KMS-11 (cell line): ENCODE measurements around the gene MAPK8IP3.
"Not testable (repeated sequence)": the region's sequence is repeated elsewhere in the genome, so short reads cannot be mapped to it uniquely, and the experiment has no call there.

ENCODE experiments used
- H2AFZ ChIP-seq: fragments of 200-600 bp; sonication (generic); 2 replicates; pipeline ENCODE4 v1.6.1; 2016; ENCODE audit warnings: antibody characterized with exemption, mixed run types, low read depth
- H3K27ac ChIP-seq: fragments of 200-600 bp; sonication (generic); 2 replicates; pipeline ENCODE4 v1.6.1; 2016; ENCODE audit warnings: mild to moderate bottlenecking, mixed run types
- H3K27me3 ChIP-seq: fragments of 200-600 bp; sonication (generic); 2 replicates; pipeline ENCODE4 v1.6.1; 2017; ENCODE audit warnings: mild to moderate bottlenecking, low read depth, mixed run types, moderate library complexity; ENCODE audit not compliant: insufficient read depth
- H3K36me3 ChIP-seq: fragments of 200-600 bp; sonication (generic); 2 replicates; pipeline ENCODE4 v1.6.1; 2017; ENCODE audit warnings: mild to moderate bottlenecking, mixed run types; ENCODE audit not compliant: insufficient read depth
- H3K4me1 ChIP-seq: fragments of 200-600 bp; sonication (generic); 2 replicates; pipeline ENCODE4 v1.6.1; 2016; ENCODE audit warnings: mild to moderate bottlenecking, low read depth, mixed run types; ENCODE audit not compliant: poor library complexity, severe bottlenecking
- H3K4me2 ChIP-seq: fragments of 200-600 bp; sonication (generic); 2 replicates; pipeline ENCODE4 v1.7.0; 2016; ENCODE audit warnings: mild to moderate bottlenecking, mixed run types
- H3K4me3 ChIP-seq: fragments of 200-600 bp; sonication (generic); IDR thresholded peaks from 2 replicates; pipeline ENCODE4 v1.6.1; 2017; ENCODE audit warnings: low read depth, low read length, mixed read lengths; ENCODE audit not compliant: insufficient read depth
- H3K79me2 ChIP-seq: fragments of 200-600 bp; sonication (generic); 2 replicates; pipeline ENCODE4 v1.6.1; 2016; ENCODE audit warnings: low read depth, mixed run types; ENCODE audit not compliant: insufficient read depth
- H3K9ac ChIP-seq: fragments of 200-600 bp; sonication (generic); 2 replicates; pipeline ENCODE4 v1.6.1; 2016; ENCODE audit warnings: mild to moderate bottlenecking, mixed run types
- H4K20me1 ChIP-seq: fragments of 200-600 bp; sonication (generic); 2 replicates; pipeline ENCODE4 v1.6.1; 2016; ENCODE audit warnings: mild to moderate bottlenecking, mixed run types; ENCODE audit not compliant: insufficient read depth
- TF ChIP-seq, protein P1 (sequence below): fragments of 200-600 bp; sonication (generic); conservative IDR thresholded peaks from 2 replicates; pipeline ENCODE4 v1.6.1; 2017; ENCODE audit warnings: low read depth, mild to moderate bottlenecking, antibody characterized with exemption, low read length, moderate library complexity, mixed read lengths

MAPK8IP3 gene

DNA sequence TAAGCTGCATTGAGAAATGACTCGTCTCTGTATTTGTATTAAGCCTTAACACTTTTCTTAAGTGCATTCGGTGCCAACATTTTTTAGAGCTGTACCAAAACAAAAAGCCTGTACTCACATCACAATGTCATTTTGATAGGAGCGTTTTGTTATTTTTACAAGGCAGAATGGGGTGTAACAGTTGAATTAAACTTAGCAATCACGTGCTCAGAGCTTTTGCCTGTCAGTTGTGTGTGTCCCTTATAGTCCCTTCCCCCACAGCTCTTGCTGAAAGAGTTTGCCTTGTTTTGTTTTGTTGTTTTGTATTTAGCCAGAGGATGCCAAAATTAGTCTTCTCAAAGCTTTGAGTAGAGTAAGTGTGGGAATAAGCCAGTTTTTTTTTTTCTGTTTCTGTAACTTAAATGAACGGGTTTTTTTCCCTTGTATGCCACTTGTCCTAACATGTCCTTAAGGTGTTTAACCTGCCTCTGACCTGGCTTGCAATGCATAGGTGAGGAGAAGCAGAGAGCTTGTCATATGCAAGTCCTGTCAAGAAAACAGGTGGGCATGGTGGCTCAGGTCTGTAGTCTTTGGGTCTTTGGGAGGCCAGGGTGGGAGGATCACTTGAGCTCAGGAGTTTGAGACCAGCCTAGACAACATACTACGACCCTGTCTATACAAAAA lies 4.6 kb upstream of the MAPK8IP3 start:
- TF ChIP-seq, protein P1, sequence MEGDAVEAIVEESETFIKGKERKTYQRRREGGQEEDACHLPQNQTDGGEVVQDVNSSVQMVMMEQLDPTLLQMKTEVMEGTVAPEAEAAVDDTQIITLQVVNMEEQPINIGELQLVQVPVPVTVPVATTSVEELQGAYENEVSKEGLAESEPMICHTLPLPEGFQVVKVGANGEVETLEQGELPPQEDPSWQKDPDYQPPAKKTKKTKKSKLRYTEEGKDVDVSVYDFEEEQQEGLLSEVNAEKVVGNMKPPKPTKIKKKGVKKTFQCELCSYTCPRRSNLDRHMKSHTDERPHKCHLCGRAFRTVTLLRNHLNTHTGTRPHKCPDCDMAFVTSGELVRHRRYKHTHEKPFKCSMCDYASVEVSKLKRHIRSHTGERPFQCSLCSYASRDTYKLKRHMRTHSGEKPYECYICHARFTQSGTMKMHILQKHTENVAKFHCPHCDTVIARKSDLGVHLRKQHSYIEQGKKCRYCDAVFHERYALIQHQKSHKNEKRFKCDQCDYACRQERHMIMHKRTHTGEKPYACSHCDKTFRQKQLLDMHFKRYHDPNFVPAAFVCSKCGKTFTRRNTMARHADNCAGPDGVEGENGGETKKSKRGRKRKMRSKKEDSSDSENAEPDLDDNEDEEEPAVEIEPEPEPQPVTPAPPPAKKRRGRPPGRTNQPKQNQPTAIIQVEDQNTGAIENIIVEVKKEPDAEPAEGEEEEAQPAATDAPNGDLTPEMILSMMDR = no peak
- no peak overlapping the region for H3K9ac ChIP-seq

DNA sequence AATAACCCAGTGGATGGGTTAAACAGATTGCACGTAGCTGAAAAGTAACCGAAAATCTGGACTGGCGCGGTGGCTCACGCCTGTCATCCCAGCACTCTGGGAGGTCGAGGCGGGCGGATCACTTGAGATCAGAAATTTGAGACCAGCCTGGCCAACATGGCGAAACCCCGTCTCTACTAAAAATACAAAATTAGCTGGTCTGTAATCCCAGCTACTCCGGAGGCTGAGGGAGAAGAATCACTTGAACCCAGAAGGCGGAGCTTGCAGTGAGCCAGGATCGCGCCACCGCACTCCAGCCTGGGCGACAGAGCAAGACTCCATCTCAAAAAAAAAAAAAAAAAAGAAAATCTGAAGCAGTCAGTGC lies 689 bp upstream of the MAPK8IP3 start:
- peak overlapping the region; percentile 70 for H3K27ac ChIP-seq
- H3K4me1 ChIP-seq = peaks cover 14% of the 10 kb centered on the region
- not testable (repeated sequence) for H3K27me3 ChIP-seq, H4K20me1 ChIP-seq, H3K36me3 ChIP-seq, H3K4me3 ChIP-seq
- H2AFZ ChIP-seq = peak overlapping the region; percentile 81
- peak overlapping the region; percentile 81 for H3K4me2 ChIP-seq
- H3K9ac ChIP-seq = peak overlapping the region; percentile 63; the same call in 1 of the 2 replicates
- peaks cover 34% of the 10 kb centered on the region for H3K79me2 ChIP-seq

More for the DNA sequence above, 4.6 kb upstream of the MAPK8IP3 start:
- Histone ChIP-seq H3K27ac (no peak overlapping the region), H3K36me3 (no peaks in the 10 kb centered on the region; the same call in 1 of the 2 replicates), H3K4me1 (no peaks in the 10 kb centered on the region), H4K20me1 (0 out of 2 replicates have a peak, but pooled peaks cover 5% of the 10 kb centered on the region), H3K79me2 (no peaks in the 10 kb centered on the region), H3K4me3 (no peak overlapping the region), H3K27me3 (no peaks in the 10 kb centered on the region), H3K4me2 (no peak overlapping the region), H2AFZ (no peak overlapping the region)

DNA sequence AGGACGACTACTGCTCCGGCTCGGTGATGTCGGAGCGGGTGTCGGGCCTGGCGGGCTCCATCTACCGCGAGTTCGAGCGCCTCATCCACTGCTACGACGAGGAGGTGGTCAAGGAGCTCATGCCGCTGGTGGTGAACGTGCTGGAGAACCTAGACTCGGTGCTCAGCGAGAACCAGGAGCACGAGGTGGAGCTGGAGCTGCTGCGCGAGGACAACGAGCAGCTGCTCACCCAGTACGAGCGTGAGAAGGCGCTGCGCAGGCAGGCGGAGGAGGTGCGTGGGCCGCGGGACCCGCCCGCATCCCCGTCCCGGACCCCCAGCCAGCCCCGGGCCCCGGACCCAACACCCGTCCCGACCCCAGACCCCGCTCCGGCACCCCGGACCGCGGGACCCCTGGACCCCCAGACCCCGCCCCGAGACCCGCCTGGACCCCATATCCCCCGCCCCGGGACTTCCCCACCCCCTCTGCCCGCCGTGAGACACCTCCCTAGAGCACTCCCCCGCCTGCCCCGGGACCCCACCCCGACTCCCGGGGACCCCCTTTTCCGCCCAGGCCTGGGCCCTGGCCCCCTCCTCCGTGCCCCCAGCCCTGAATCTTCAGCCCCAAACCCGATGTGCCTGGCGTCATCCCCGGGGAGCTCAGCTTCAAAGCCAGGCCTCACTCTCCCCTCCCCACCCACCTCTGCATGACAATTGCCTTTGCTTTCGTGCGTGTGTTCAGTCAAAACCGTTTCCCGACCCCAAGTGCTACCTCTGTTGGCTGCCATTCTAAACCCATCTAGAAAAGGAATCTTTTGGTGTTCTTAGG lies 594 bp downstream of the MAPK8IP3 start:
- Histone ChIP-seq H4K20me1 (no peaks in the 10 kb centered on the region), H2AFZ (peak overlapping the region; percentile 81), H3K79me2 (peaks cover 40% of the 10 kb centered on the region), H3K4me3 (no peak overlapping the region), H3K9ac (peak overlapping the region; percentile 63), H3K27ac (peak overlapping the region; percentile 12; the same call in 1 of the 2 replicates), H3K4me1 (peaks cover 14% of the 10 kb centered on the region), H3K36me3 (no peaks in the 10 kb centered on the region), H3K4me2 (peak overlapping the region; percentile 97), H3K27me3 (no peaks in the 10 kb centered on the region)
- TF ChIP-seq, protein P1 = no peak

DNA sequence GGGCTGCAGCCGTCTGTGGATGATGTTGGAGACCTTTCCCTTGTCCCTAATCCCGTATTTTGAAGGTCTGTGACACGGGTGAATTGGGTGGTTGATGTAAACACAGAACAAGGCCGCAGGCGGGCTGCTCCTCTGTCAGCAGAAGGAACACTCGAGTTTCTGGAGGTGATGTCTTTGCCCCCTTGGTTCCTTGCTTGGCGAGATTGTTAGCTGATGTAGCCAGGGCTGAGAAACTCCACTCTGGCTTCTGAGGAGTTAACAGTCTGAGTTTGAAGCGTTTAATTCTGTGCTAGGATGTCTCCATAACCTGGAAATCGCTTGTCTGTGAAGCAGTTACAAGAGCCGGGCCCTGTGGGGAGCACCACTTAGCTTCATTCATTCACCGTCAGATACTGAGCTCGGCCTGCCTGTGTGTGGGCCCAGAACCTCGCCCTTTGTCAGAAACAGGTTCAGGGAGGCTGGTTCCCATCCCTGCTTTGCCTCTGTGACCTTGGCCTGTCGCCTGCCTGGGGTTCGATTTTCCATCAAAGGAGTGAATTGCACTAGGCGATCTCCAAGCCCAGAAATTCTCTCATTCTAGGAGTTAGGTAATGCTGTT lies 1.3 kb downstream of the MAPK8IP3 start:
- no peaks in the 10 kb centered on the region for H4K20me1 ChIP-seq
- peak overlapping the region; percentile 97 for H3K4me2 ChIP-seq
- peaks cover 41% of the 10 kb centered on the region for H3K79me2 ChIP-seq
- no peak overlapping the region for H3K4me3 ChIP-seq
- no peaks in the 10 kb centered on the region for H3K27me3 ChIP-seq
- no peak overlapping the region for H3K27ac ChIP-seq
- no peak overlapping the region for H2AFZ ChIP-seq
- TF ChIP-seq, protein P1 = no peak
- peak overlapping the region; percentile 63; the same call in 1 of the 2 replicates for H3K9ac ChIP-seq
- H3K4me1 ChIP-seq = peaks cover 14% of the 10 kb centered on the region
- no peaks in the 10 kb centered on the region for H3K36me3 ChIP-seq
